CD4-positive, alpha-beta T cell treated with Interleukin-15 for 1 hour (primary cell): ENCODE data around the gene ESR2.
"Not testable (repeated sequence)": the region's sequence is repeated elsewhere in the genome, so short reads cannot be mapped to it uniquely, and the experiment has no call there.

Experiments used
- DNase-seq: peaks from one replicate; pipeline ENCODE4 v3.0.0-alpha.2; 2020

The ESR2 gene

GRCh38 chr14:64293976-64294671, at the start of gene ESR2:
ESR2 (minus strand) TSS chr14:64294371; CDS start chr14:64282985, 11,386 bp downstream.
- DNase-seq, result peak; percentile 20

GRCh38 chr14:64340560-64341196, 46.5 kb upstream of the ESR2 start:
- no peak for DNase-seq

DNA sequence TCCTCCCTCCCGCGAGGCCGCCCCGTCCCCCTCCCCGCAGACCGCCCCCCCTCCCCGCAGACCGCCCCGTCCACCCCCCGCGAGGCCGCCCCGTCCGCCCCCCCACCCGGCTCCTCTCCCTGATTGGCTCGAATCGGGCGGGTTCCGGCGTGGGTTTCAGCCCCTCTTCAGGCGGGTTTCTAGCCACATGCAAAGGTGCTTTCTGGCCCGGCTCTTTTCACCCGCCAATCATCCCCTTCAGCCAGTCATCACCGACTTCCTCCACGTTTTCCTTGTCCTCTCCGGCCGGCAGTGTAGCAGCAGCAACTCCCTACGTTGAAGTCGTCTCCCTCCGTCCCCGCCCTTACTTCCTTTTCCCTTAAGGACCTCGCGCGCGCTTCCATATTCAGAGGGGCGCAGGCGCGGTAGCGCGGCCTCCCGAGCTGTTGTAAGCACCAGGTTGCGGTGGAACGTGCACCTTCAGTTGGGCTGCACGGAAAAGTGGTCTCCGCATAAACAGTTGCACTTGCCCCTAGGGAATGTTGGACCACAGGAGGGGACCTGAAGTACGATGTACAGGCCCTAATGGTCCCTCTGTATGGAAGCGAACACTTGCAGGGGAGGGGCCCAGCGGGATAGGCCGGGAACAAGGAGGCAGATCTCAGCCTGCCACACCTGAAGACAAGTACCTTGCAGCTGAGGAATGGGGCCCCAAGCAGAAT, 44.6 kb upstream of the ESR2 start:
- DNase-seq, result peak; percentile 87

DNA sequence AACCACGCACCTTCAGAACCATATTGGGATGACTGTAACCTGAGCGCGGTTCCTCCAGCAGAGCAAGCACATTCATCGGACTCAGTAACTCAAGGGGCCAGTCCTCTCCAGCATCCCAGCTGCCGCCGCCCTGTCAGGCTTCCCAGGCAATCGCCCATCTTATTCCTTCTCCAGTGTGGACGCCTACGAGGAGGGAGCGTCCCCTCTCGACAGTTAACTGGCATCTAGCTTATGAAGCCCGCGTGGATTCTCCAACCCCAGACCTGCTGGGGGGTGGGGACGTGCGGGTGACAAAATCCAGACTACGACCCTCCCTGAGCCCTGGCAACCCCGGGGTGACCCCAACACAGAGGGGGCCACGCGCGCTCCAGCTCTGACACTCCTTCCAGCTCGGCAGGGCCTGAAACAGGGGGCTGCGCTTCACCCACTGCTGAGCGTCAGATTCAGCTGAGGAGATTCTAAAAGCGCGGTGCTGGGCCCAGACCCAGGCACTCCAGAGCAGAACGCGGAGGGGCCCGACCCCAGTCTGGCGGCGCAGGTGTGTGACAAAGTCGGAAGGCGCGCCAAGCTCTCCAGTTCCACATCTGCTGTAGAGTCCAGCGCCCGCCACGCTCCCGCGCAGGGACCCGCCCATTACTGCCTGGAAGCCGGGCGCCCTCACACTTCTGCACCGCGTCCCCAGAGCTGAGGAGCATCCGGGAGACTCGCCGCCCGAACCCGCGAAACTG, 43.9 kb upstream of the ESR2 start:
- DNase-seq, result no peak

DNA sequence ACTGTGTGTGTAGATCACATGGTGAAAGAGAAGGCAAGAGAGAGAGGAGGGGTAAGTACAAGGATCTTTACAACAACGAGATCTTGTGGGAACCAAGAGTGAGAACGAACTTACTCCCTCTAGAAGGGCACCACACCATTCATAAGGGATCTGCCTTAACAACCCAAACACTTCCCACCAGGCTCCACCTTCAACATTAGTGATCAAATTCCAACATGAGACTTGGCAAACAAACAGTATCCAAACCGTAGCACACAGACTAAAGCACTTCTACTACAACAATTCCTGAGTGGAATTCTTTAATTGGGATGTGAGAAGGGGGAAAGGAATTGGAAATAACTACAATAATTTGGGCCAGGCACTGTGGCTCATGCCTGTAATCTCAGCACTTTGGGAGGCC, 35.0 kb upstream of the ESR2 start:
- DNase-seq, result no peak

- no peak for DNase-seq
These were observed 32.3 kb upstream of the ESR2 start for GRCh38 chr14:64326502-64326901.

DNA sequence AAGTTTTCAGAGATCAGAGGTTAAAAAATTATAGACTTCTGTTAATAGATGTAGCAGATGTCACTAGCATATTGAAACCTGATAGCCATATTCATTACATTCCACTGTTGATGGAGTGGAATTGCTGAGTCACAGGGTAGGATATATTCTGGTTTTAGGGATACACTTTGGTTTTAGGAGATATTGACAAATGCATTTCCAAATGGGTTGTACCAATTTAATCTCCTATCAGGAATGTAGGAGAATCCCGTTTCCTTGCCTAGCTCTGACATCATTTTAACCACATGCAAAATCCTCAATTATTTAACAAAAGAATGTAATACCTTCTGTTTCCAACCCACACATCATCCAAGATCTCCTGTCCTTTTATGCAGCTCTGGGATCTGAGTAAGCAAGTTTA, 30.7 kb upstream of the ESR2 start:
- DNase-seq, result no peak

DNA sequence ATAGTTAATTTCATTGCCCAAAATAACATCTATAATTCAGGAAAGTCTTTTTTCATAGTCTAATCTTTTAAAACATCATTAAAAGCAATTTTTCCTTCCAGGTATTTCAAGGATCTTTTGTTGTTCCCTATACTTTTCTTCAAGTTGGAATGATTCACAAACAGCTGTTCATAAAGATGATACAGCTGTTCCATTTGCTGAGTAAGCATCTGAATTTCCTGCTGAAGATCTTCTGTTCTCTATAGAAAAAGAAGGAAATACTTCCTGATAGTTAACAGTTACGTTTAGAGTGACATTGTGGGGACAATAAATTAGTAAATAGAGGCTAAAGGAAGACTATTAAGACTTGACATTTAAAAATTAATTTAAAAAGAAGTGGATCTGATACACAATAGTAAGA, 30.3 kb upstream of the ESR2 start:
- DNase-seq, result no peak

DNA sequence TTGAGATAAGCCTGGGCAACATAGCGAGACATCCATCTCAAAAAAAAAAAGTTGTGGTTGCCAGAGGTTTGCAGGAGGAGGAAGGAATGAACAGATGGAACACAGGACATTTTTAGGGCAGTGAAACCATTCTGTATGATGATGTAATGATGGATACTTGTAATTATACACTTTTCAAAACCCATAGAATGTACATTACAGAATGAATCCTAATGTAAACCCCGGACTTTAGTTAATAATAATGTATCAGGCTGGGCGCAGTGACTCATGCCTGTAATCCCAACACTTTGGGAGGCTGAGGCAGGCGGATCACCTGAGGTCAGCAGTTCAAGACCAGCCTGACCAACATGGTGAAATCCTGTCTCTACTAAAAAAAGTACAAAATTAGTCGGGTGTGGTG, 26.2 kb upstream of the ESR2 start:
- not testable (repeated sequence) for DNase-seq

DNA sequence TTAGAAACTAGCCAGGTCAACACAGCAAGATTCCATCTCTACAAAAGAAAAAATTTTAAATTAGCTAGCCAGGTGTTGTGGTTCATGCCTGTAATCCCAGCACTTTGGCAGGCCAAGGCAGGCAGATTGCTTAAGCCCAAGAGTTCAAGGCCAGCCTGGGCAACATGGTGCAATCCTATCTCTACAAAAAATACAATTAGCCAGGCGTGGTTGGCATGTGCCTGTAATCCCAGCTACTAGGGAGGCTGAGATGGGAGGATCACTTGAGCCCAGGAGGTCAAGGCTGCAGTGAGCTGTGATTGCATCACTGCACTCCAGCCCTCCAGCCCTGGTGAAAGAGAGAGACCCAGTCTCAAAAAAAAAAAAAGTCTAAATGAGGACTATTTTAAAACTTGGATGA, 24.5 kb upstream of the ESR2 start:
- not testable (repeated sequence) for DNase-seq

- DNase-seq, result no peak
These were observed 9.3 kb upstream of the ESR2 start for GRCh38 chr14:64303471-64303917.

GRCh38 chr14:64298773-64299172, 4.6 kb upstream of the ESR2 start:
- DNase-seq, result no peak

DNA sequence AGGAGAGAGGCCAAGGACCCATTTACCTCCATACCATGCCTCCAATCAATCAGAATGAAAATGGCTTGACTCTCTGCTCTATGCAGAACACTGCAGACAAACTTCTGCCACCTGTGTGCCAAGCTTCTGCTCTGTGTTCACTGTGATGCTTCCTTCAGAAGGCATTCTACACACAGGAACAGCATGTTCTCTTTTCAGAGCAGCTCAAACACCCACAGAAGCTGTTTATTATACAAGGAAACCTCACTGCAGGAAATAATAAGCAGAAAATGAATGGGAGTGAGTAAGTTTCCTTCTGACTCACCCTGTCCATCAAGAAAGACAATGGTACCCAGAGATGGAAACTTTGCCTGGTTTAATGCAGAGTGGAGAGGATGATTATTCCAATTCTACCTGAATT, 2.4 kb upstream of the ESR2 start:
- DNase-seq, result no peak

DNA sequence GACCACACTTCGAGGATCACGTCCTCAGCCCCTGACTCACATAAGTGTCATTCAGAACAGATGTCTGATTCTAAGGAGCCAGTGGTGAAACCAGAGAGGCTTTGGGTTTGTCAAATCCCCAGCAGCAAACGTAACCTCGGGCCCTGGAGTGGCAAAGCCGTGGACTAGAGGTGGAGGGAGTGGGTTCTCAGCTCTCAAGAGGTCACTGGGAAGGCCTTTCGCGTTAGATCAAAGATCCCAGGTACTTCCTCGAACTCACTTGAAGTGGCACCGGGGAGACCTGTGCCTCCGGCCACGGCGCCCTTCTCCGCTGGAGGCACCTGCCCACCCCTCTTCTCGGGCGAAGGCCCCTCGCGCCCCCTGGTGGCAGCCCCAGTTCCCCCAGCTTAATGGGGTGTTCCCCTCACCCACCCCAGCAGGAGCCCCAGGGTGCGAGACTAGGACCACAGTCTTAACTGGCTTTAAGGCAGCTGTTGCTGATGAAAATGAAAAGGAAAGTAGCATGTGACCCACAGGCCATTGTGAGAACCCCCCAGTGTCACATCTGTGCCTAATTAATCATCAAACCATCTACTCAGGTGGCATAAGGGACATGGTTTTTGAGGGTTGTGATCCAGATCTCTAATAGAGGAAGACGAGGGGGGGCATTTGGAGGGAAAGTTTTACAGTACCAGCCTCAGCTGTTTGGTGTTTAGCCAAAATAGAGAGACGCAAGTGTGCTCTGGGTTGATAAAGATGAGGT, 672 bp upstream of the ESR2 start:
- peak; percentile 76 for DNase-seq

DNA sequence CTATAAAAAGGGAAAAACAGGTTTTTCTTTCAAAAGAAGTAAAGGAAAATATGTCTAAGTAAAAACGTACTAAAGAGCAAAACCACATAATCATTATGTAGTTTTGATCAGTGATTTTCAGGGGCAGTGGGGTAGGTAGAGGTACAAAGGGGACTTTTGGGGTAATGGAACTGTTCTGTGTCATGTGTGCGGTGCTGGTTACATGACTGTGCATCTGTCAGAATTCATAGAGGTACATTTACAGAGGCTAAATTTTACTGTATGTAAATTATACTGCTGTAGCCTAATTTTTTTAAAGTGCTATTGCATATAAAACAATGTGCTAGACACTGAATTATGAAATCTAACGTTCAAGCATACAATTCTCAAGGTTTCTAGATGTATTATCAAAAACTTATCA, 2.0 kb downstream of the ESR2 start:
- DNase-seq, result no peak

DNA sequence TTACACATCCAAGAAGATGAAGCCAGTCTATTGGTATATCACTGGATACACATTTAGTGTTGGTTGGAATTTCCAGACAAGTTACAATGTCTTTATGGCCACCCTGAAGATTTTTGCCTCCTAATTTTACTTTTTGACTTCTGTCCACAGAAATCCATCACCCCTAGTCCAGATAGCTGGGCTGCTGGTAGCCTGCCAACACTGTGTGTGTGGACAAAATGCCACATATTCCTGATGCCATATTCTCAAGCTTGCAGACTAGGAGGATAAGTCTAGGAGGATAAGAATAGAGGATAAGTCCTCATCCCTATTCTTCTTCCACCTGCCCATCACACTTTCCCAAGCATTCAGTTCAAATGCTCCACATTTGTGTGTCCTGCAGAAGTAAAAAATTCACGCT, 4.6 kb downstream of the ESR2 start:
- DNase-seq, result no peak

- no peak for DNase-seq
These were observed 12.4 kb downstream of the ESR2 start for GRCh38 chr14:64281805-64282204.

GRCh38 chr14:64279704-64280668, 14.2 kb downstream of the ESR2 start:
- DNase-seq, result no peak

DNA sequence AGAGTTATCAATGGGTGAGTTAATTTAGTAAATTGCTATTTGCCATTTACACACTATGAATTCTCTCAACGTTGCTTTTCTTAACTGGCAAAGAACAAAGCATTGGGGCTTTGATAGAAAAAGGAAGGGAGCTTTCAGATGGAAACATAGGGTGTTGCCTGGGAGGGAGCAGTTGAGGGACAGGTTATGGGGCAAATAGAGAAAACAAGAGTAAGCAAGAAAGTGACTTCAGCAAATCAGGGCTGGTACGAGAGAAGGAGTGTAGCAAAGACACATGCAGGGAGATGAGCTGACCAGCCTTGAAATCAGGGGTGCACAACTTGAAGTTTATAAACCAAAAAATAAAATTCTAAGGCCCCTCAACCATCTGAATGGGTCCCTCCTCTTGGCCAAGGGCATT, 15.7 kb downstream of the ESR2 start:
- no peak for DNase-seq

DNA sequence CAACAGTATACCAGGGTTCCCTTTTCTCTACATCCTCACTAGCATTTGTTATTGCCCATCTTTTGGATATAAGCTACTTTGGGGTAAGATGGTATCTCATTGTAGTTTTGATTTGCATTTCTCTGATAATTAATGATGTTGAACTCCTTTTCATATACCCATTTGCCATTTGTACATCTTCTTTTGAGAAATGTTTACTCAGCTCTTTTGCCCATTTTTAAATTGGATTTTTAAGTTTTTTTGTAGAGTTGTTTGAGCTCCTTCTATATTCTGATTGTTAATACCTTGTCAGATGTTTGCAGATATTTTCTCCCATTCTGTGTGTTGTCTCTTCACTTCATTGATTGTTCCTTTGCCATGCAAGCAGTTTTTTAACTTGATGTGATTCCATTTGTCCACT, 22.2 kb downstream of the ESR2 start:
- DNase-seq, result no peak

- no peak for DNase-seq
These were observed 27.9 kb downstream of the ESR2 start for GRCh38 chr14:64266239-64266638.

GRCh38 chr14:64265222-64265621, 28.9 kb downstream of the ESR2 start:
- DNase-seq, result no peak
